A549 (cell line): ENCODE measurements around the gene CIAO2A. TPM values are rescaled to one million over a fixed set of nuclear protein-coding genes. Genes with fewer than 3 reads are reported as not detected.
A peak's percentile ranks its signal among the peaks of the same experiment; 100 is the strongest.

Source experiments
- ATAC-seq, 2 experiments: fragments of 200-7000 bp in 1 of 2; fragments of >200 bp in 1 of 2; cut with Nextera tagmentation in 1 of 2; cut with Tn5 transposase in 1 of 2; 3 replicates each; pipeline versions ENCODE4 v1.8.0 to v1.9.1; 2018 to 2020; ENCODE audit warnings: mild to moderate bottlenecking in 1 of 2, moderate library complexity in 1 of 2
- CTCF ChIA-PET: fragments of 300-600 bp; sonication (Branson Sonifier 250); formaldehyde crosslinking; extraction: SDS; loops from one replicate; lab custom pipeline; 2021; ENCODE audit warnings: antibody characterized with exemption, inconsistent platforms; lab: Yijun Ruan, JAX
- POLR2A ChIA-PET: fragments of 350-600 bp; formaldehyde crosslinking; extraction: SDS; loops from one replicate; lab custom pipeline; 2021; ENCODE audit warnings: antibody characterized with exemption, inconsistent platforms; lab: Yijun Ruan, JAX
- DNase-seq, 2 experiments: peaks; one replicate each; pipeline versions ENCODE4 v3.0.0 to v3.0.0-alpha.2; 2011 to 2016; ENCODE audit warnings: low read depth in 1 of 2, low spot score in 1 of 2
- FAIRE-seq: peaks from 2 replicates; lab custom pipeline; 2011; peaks lifted over from hg19 to GRCh38; lab: Jason Lieb, UNC
- H3K27ac ChIP-seq, 2 experiments: fragments of >200 bp; sonication (Bioruptor Twin); formaldehyde crosslinking; 3 replicates each; pipeline ENCODE4 v1.5.1; 2016 to 2017
- H3K4me1 ChIP-seq: fragments of >200 bp; sonication (Bioruptor Twin); formaldehyde crosslinking; 3 replicates; pipeline ENCODE4 v1.6.1; 2016
- H3K4me2 ChIP-seq: fragments of >200 bp; sonication (Bioruptor Twin); formaldehyde crosslinking; 3 replicates; pipeline ENCODE4 v1.6.1; 2016
- H3K4me3 ChIP-seq: fragments of >200 bp; sonication (Bioruptor Twin); formaldehyde crosslinking; 3 replicates; pipeline ENCODE4 v1.5.1; 2016
- H3K9me3 ChIP-seq: fragments of >200 bp; sonication (Bioruptor Twin); formaldehyde crosslinking; 3 replicates; pipeline ENCODE4 v1.6.1; 2016
- CBX2 ChIP-seq: fragments of 200-600 bp; sonication (generic); IDR thresholded peaks from 2 replicates; pipeline ENCODE4 v1.6.1; 2016; ENCODE audit warnings: low read depth, mild to moderate bottlenecking, borderline replicate concordance
- CEBPB ChIP-seq, 2 experiments: fragments of >200 bp in 1 of 2; sonication (Bioruptor Twin) in 1 of 2; formaldehyde crosslinking in 1 of 2; IDR thresholded peaks; 2 replicates each; pipeline ENCODE4 v1.6.1; 2012 to 2016
- CHD2 ChIP-seq: fragments of 150-350 bp; IDR thresholded peaks from 2 replicates; pipeline ENCODE4 v1.6.1; 2014; ENCODE audit warnings: low read length; ENCODE audit not compliant: partially characterized antibody
- E2F6 ChIP-seq: IDR thresholded peaks from 2 replicates; pipeline ENCODE4 v1.6.1; 2012; ENCODE audit warnings: low read depth, borderline replicate concordance
- EHF ChIP-seq: fragments of 250-450 bp; sonication (Bioruptor Pico); IDR thresholded peaks from 2 replicates; pipeline ENCODE4 v1.5.0; 2020; ENCODE audit warnings: mild to moderate bottlenecking
- FOSB ChIP-seq: fragments of 250-450 bp; sonication (Bioruptor Pico); IDR thresholded peaks from 2 replicates; pipeline ENCODE4 v1.5.0; 2020; ENCODE audit warnings: mild to moderate bottlenecking, moderate library complexity
- FOSL2 ChIP-seq, 2 experiments: fragments of 450-650 bp in 1 of 2; fragments of >200 bp in 1 of 2; sonication (Bioruptor Twin) in 1 of 2; formaldehyde crosslinking; IDR thresholded peaks; 2 replicates each; pipeline versions ENCODE4 v1.5.0 to v1.6.1; 2016 to 2020; ENCODE audit warnings: mild to moderate bottlenecking in 1 of 2, moderate library complexity in 1 of 2
- GATA3 ChIP-seq: IDR thresholded peaks from 2 replicates; pipeline ENCODE4 v1.6.1; 2012; ENCODE audit warnings: borderline replicate concordance
- HES2 ChIP-seq: fragments of >200 bp; sonication (Bioruptor Twin); formaldehyde crosslinking; IDR thresholded peaks from 2 replicates; pipeline ENCODE4 v1.6.1; 2016
- HEYL ChIP-seq: fragments of 250-450 bp; sonication (Bioruptor Pico); IDR thresholded peaks from 2 replicates; pipeline ENCODE4 v1.8.0; 2021; ENCODE audit warnings: mild to moderate bottlenecking, moderate library complexity
- HOXA7 ChIP-seq: fragments of 250-450 bp; sonication (Bioruptor Pico); IDR thresholded peaks from 2 replicates; pipeline ENCODE4 v1.5.0; 2020; ENCODE audit warnings: mild to moderate bottlenecking, moderate library complexity
- KDM1A ChIP-seq: fragments of 200-600 bp; sonication (generic); IDR thresholded peaks from 2 replicates; pipeline ENCODE4 v1.6.1; 2016; ENCODE audit warnings: low read depth, mild to moderate bottlenecking
- MAZ ChIP-seq: fragments of 150-350 bp; IDR thresholded peaks from 2 replicates; pipeline ENCODE4 v1.6.1; 2014; ENCODE audit warnings: antibody characterized with exemption, low read depth, low read length, borderline replicate concordance
- MYC ChIP-seq: IDR thresholded peaks from 2 replicates; pipeline ENCODE4 v1.6.1; 2012; ENCODE audit warnings: mild to moderate bottlenecking, inconsistent platforms, low read length, improper control_type of control experiment, borderline replicate concordance
- NFE2L2 ChIP-seq: fragments of 150-350 bp; conservative IDR thresholded peaks from 2 replicates; pipeline ENCODE4 v1.6.1; 2014; ENCODE audit warnings: low read length
- NR3C1 ChIP-seq: fragments of >200 bp; sonication (Bioruptor Twin); formaldehyde crosslinking; IDR thresholded peaks from 3 replicates; pipeline ENCODE4 v1.6.1; 2017
- POLR2A ChIP-seq: IDR thresholded peaks from 2 replicates; pipeline ENCODE4 v1.6.1; 2012; ENCODE audit warnings: mild to moderate bottlenecking, low read length
- POLR2AphosphoS2 ChIP-seq: conservative IDR thresholded peaks from 2 replicates; pipeline ENCODE4 v1.6.1; 2012; ENCODE audit warnings: low read length, improper control_type of control experiment, inconsistent platforms
- REST ChIP-seq: fragments of 200-600 bp; sonication (generic); IDR thresholded peaks from 2 replicates; pipeline ENCODE4 v1.6.1; 2016; ENCODE audit warnings: antibody characterized with exemption, mild to moderate bottlenecking, moderate library complexity
- RFX5 ChIP-seq: fragments of 450-650 bp; IDR thresholded peaks from 2 replicates; pipeline ENCODE4 v1.7.1; 2014; ENCODE audit warnings: antibody characterized with exemption, mild to moderate bottlenecking, moderate library complexity
- SMC3 ChIP-seq: fragments of >200 bp; sonication (Bioruptor Twin); formaldehyde crosslinking; IDR thresholded peaks from 3 replicates; pipeline ENCODE4 v1.6.1; 2018; ENCODE audit warnings: inconsistent platforms
- SREBF2 ChIP-seq: fragments of 450-650 bp; IDR thresholded peaks from 2 replicates; pipeline ENCODE4 v1.6.1; 2014; ENCODE audit warnings: mild to moderate bottlenecking, moderate library complexity
- ZC3H11A ChIP-seq: fragments of 450-650 bp; IDR thresholded peaks from 2 replicates; pipeline ENCODE4 v1.6.1; 2014; ENCODE audit warnings: antibody characterized with exemption, mild to moderate bottlenecking
- ZNF302 ChIP-seq: fragments of 250-450 bp; sonication (Bioruptor Pico); IDR thresholded peaks from 2 replicates; pipeline ENCODE4 v1.9.0; 2021; ENCODE audit warnings: inconsistent platforms, mild to moderate bottlenecking, moderate library complexity
- ZSCAN20 ChIP-seq: fragments of 250-450 bp; sonication (Bioruptor Pico); IDR thresholded peaks from 2 replicates; pipeline ENCODE4 v1.8.0; 2022; ENCODE audit warnings: mild to moderate bottlenecking, moderate library complexity
- WGBS: methylation state at CpG from one replicate; pipeline ENCODE4 v1.1.6; 2017; ENCODE audit errors: missing lambda C conversion rate; 5-methylcytosine and 5-hydroxymethylcytosine counted together
- polyA plus RNA-seq, 4 experiments: library from polyadenylated mRNA; depleted of rRNA in 3 of 4; stranded (reverse); fragments of >200 nt; fragmentation: RNase III in 1 of 4; extraction: RNeasy Plus Mini Kit Qiagen cat#74134 plus additional on column Dnase treatment in 1 of 4; gene quantifications; 2 replicates in 3 of 4; 3 replicates in 1 of 4; pipeline ENCODE4 v1.2.3, GENCODE V29; 2011 to 2017

CIAO2A gene
- polyA plus RNA-seq, 2 of the 4 experiments (the other 2 are of a cell fraction): 156 to 231 TPM

GRCh38 chr15:64032329-64032728, 61.3 kb downstream of the CIAO2A start:
- ChIA-PET POLR2A (no interaction called here), CTCF (no interaction called here)
- Histone ChIP-seq H3K4me3 (no peak overlapping the region), H3K4me1 (peaks cover 4% of the 10 kb centered on the region; the same call in 2 of the 3 replicates), H3K27ac (no peak overlapping the region), H3K9me3 (no peaks in the 10 kb centered on the region), H3K4me2 (no peak overlapping the region)
- DNase-seq (no peak), ATAC-seq (no peak), FAIRE-seq (no peak)
- 87% methylated on average over 5 of the region's 5 CpGs for WGBS
- no peak for TF ChIP-seq SMC3

- Histone ChIP-seq H3K9me3 (no peaks in the 10 kb centered on the region), H3K4me2 (no peak overlapping the region), H3K4me1 (peaks cover 7% of the 10 kb centered on the region; the same call in 2 of the 3 replicates), H3K4me3 (no peak overlapping the region), H3K27ac (no peak overlapping the region)
- CTCF ChIA-PET: interaction anchor here (0.5 to 3.7 kb wide), 7 partner anchors 9 to 1802 kb away, joined by 3 to 15 read pairs (median 4); partner anchors contain the start of gene DAPK2
- WGBS: 95% methylated on average over 4 of the region's 4 CpGs
- FAIRE-seq (no peak), DNase-seq (no peak), ATAC-seq (no peak)
- no peak for TF ChIP-seq MYC
- TF ChIP-seq NR3C1: no peak
- TF ChIP-seq REST: no peak
- no peak for TF ChIP-seq HEYL
- no peak for TF ChIP-seq CHD2
- no peak for TF ChIP-seq FOSL2 (IDR thresholded peaks at IDR 0.05)
- no peak for TF ChIP-seq FOSL2 (CRISPR knock-in tag; IDR thresholded peaks at IDR 0.05)
- no peak for TF ChIP-seq HES2
- TF ChIP-seq GATA3: no peak
- no peak for TF ChIP-seq POLR2AphosphoS2
- TF ChIP-seq HOXA7 (CRISPR knock-in tag): no peak
- TF ChIP-seq KDM1A: no peak
- no peak for TF ChIP-seq EHF
- TF ChIP-seq CEBPB (IDR thresholded peaks at IDR 0.05): no peak
- no peak for TF ChIP-seq SREBF2
- no peak for TF ChIP-seq NFE2L2
- POLR2A ChIA-PET: no interaction called here
Observed at GRCh38 chr15:64030123-64030522, 63.5 kb downstream of the CIAO2A start.

- peaks cover 12% of the 10 kb centered on the region; the same call in 2 of the 3 replicates for H3K4me1 ChIP-seq
- no peaks in the 10 kb centered on the region for H3K9me3 ChIP-seq
- no peak overlapping the region for H3K27ac ChIP-seq
- no peak overlapping the region for H3K4me2 ChIP-seq
- peak in 1 of 2 experiments; percentile 16; a peak in 2 of 6 replicates for ATAC-seq
- TF ChIP-seq NR3C1: no peak
- no peak for TF ChIP-seq HES2
- TF ChIP-seq NFE2L2: no peak
- no peak for TF ChIP-seq ZSCAN20 (CRISPR knock-in tag)
- no peak for TF ChIP-seq SREBF2
- no peak for TF ChIP-seq E2F6
- no peak for TF ChIP-seq MYC
- TF ChIP-seq MAZ: no peak
- TF ChIP-seq RFX5: no peak
- no peak for TF ChIP-seq POLR2A
- no peak for TF ChIP-seq CBX2
- TF ChIP-seq EHF: no peak
- TF ChIP-seq ZNF302: no peak
- TF ChIP-seq FOSB (CRISPR knock-in tag): no peak
- TF ChIP-seq ZC3H11A: no peak
- no peak for TF ChIP-seq POLR2AphosphoS2
- POLR2A ChIA-PET: no interaction called here
- WGBS: 94% methylated on average over 4 of the region's 4 CpGs
- CTCF ChIA-PET: interaction anchor here (0.5 to 3.7 kb wide), 7 partner anchors 9 to 1803 kb away, joined by 3 to 15 read pairs (median 4); partner anchors contain the start of gene DAPK2
- FAIRE-seq: no peak
- no peak overlapping the region for H3K4me3 ChIP-seq
- DNase-seq: no peak
Observed at GRCh38 chr15:64029633-64030032, 64.0 kb downstream of the CIAO2A start.
